Natural killer cell (primary cell): ENCODE measurements around the gene AXIN1. TPM values are rescaled to one million over a fixed set of nuclear protein-coding genes. Genes with fewer than 3 reads are reported as not detected.
"Not testable (repeated sequence)": the region's sequence is repeated elsewhere in the genome, so short reads cannot be mapped to it uniquely, and the experiment has no call there.

Experiments used
- ATAC-seq, 3 donors: fragments of 150-1000 bp in 2 of 3; fragments of 200-7000 bp in 1 of 3; cut with Tn5 transposase; 1 replicate in 1 of 3; 2 replicates in 2 of 3; pipeline ENCODE4 v1.10.0; 2021; ENCODE audit warnings: mild to moderate bottlenecking in 2 of 3, moderate library complexity in 2 of 3
- DNase-seq, 2 donors: peaks; one replicate each; pipeline versions ENCODE4 v3.0.0 to v3.0.0-alpha.2; 2013 to 2021; ENCODE audit warnings: mixed read lengths in 1 of 2
- H3K27ac ChIP-seq: one replicate; pipeline ENCODE4 v1.5.1; 2013; ENCODE audit warnings: mild to moderate bottlenecking, low read length
- H3K27me3 ChIP-seq: one replicate; pipeline ENCODE4 v1.6.1; 2013; ENCODE audit warnings: low read length; ENCODE audit not compliant: control insufficient read depth, insufficient read depth
- H3K36me3 ChIP-seq: one replicate; pipeline ENCODE4 v1.6.1; 2013; ENCODE audit warnings: low read length; ENCODE audit not compliant: control insufficient read depth, insufficient read depth
- H3K4me1 ChIP-seq: one replicate; pipeline ENCODE4 v1.6.1; 2013; ENCODE audit warnings: low read length; ENCODE audit not compliant: control insufficient read depth, insufficient read depth
- H3K4me3 ChIP-seq: one replicate; pipeline ENCODE4 v1.5.1; 2013; ENCODE audit warnings: low read length
- H3K9me3 ChIP-seq: one replicate; pipeline ENCODE4 v1.6.1; 2013; ENCODE audit warnings: low read length; ENCODE audit not compliant: control insufficient read depth, insufficient read depth
- H3K27ac Mint-ChIP-seq, 2 donors: one replicate each; pipeline ENCODE4 v1.8.0; 2022; ENCODE audit warnings: mild to moderate bottlenecking in 2 of 2, mixed read lengths in 2 of 2, moderate library complexity in 1 of 2
- H3K27me3 Mint-ChIP-seq, 2 donors: one replicate each; pipeline ENCODE4 v1.8.0; 2022; ENCODE audit warnings: low read depth in 2 of 2, mixed read lengths in 2 of 2
- H3K36me3 Mint-ChIP-seq: one replicate; pipeline ENCODE4 v1.8.0; 2022; ENCODE audit warnings: mixed read lengths
- H3K4me1 Mint-ChIP-seq, 2 donors: one replicate each; pipeline ENCODE4 v1.8.0; 2022; ENCODE audit warnings: mixed read lengths in 2 of 2
- H3K4me3 Mint-ChIP-seq: one replicate; pipeline ENCODE4 v1.8.0; 2022; ENCODE audit warnings: mild to moderate bottlenecking, moderate library complexity, mixed read lengths
- H3K9me3 Mint-ChIP-seq, 2 donors: one replicate each; pipeline ENCODE4 v1.8.0; 2022; ENCODE audit warnings: mixed read lengths in 2 of 2
- CTCF ChIP-seq: fragments of 200-600 bp; IDR thresholded peaks from one replicate; pipeline ENCODE4 v1.8.0; 2022; ENCODE audit warnings: antibody characterized with exemption
- WGBS: methylation state at CpG from one replicate; pipeline ENCODE4 v1.1.7; 2013; ENCODE audit warnings: missing lambda C conversion rate; ENCODE audit not compliant: insufficient coverage; 5-methylcytosine and 5-hydroxymethylcytosine counted together
- intact Hi-C: fragments of 100-400 bp; cut with micrococcal nuclease; formaldehyde crosslinking; loops from one replicate; pipeline ENCODE4 v1.14.2; 2022
- total RNA-seq, 4 donors: library from RNA; stranded (reverse); fragments of 120-200 nt in 1 of 4; gene quantifications; one replicate each; pipeline versions ENCODE4 v1.2.3 to v1.2.4, GENCODE V29; 2013 to 2022

AXIN1 gene
- total RNA-seq, 3 donors from 2014 or later (not counting 1 experiment from before 2014, with no cell fraction given) = 100 to 122 (median 106) TPM

GRCh38 chr16:364595-365491, 12.3 kb upstream of the AXIN1 start:
- Histone ChIP-seq H3K27me3 (no peaks in the 10 kb centered on the region), H3K36me3 (peaks cover 19% of the 10 kb centered on the region), H3K27ac (no peak overlapping the region), H3K4me1 (peaks cover 15% of the 10 kb centered on the region), H3K4me3 (no peak overlapping the region), H3K9me3 (no peaks in the 10 kb centered on the region)
- H3K4me3 Mint-ChIP-seq = no peak overlapping the region
- ATAC-seq (no peak), DNase-seq (no peak)
- peaks cover 5 to 12% of the 10 kb centered on the region in 2 donors for H3K4me1 Mint-ChIP-seq
- no peaks in the 10 kb centered on the region for H3K36me3 Mint-ChIP-seq
- H3K27me3 Mint-ChIP-seq = no peaks in the 10 kb centered on the region
- 73% methylated on average over 19 of the region's 19 CpGs for WGBS
- intact Hi-C loops = no loop called here
- no peaks in the 10 kb centered on the region for H3K9me3 Mint-ChIP-seq
- no peak overlapping the region for H3K27ac Mint-ChIP-seq
- no peak for TF ChIP-seq CTCF

- Histone ChIP-seq H3K36me3 (peaks cover 19% of the 10 kb centered on the region), H3K27me3 (no peaks in the 10 kb centered on the region), H3K27ac (no peak overlapping the region), H3K4me1 (peaks cover 10% of the 10 kb centered on the region), H3K9me3 (no peaks in the 10 kb centered on the region), H3K4me3 (no peak overlapping the region)
- Mint-ChIP-seq H3K4me3 (no peak overlapping the region), H3K27ac (no peak overlapping the region), H3K9me3 (no peaks in the 10 kb centered on the region), H3K4me1 (peaks cover 5 to 7% of the 10 kb centered on the region in 2 donors), H3K27me3 (no peaks in the 10 kb centered on the region), H3K36me3 (no peaks in the 10 kb centered on the region)
- 58% methylated on average over 16 of the region's 24 CpGs for WGBS
- ATAC-seq (no peak), DNase-seq (no peak)
- intact Hi-C loops = no loop called here
- TF ChIP-seq CTCF = no peak
These were observed 11.4 kb upstream of the AXIN1 start for GRCh38 chr16:363766-364490.

GRCh38 chr16:363110-363765, 10.7 kb upstream of the AXIN1 start:
- Histone ChIP-seq H3K36me3 (peaks cover 13% of the 10 kb centered on the region), H3K27ac (no peak overlapping the region), H3K27me3 (no peaks in the 10 kb centered on the region), H3K4me1 (peaks cover 10% of the 10 kb centered on the region), H3K9me3 (no peaks in the 10 kb centered on the region), H3K4me3 (no peak overlapping the region)
- TF ChIP-seq CTCF = no peak
- Mint-ChIP-seq H3K27me3 (no peaks in the 10 kb centered on the region), H3K4me3 (no peak overlapping the region), H3K4me1 (peaks cover 5 to 7% of the 10 kb centered on the region in 2 donors), H3K27ac (no peak overlapping the region), H3K36me3 (no peaks in the 10 kb centered on the region), H3K9me3 (no peaks in the 10 kb centered on the region)
- ATAC-seq (no peak), DNase-seq (no peak)
- intact Hi-C loops = no loop called here
- WGBS = 82% methylated on average over 20 of the region's 20 CpGs

- DNase-seq, H3K27ac Mint-ChIP-seq: not testable (repeated sequence)
- 82% methylated on average over 17 of the region's 24 CpGs for WGBS
These were observed 10.1 kb upstream of the AXIN1 start for GRCh38 chr16:362702-362999.

More at GRCh38 chr16:362702-362999, 10.1 kb upstream of the AXIN1 start:
- H3K4me1 ChIP-seq, H3K4me3 Mint-ChIP-seq, H3K27me3 Mint-ChIP-seq, H3K4me1 Mint-ChIP-seq, H3K27me3 ChIP-seq, H3K4me3 ChIP-seq, H3K36me3 ChIP-seq, H3K9me3 ChIP-seq, H3K9me3 Mint-ChIP-seq, H3K27ac ChIP-seq, H3K36me3 Mint-ChIP-seq, ATAC-seq: not testable (repeated sequence)
- intact Hi-C loops = loop anchor here (1.0 kb wide), 2 partner anchors 59 to 255 kb away; no protein-coding TSS in a partner anchor
